Duodenal mucosa (tissue), 2 donors: ENCODE measurements around the gene ATG10.

Experiments used
- H3K27ac ChIP-seq: one replicate; pipeline ENCODE4 v1.7.0; 2013; ENCODE audit warnings: low read depth, low read length
- H3K27me3 ChIP-seq, 2 donors: one replicate each; pipeline ENCODE4 v1.7.0; 2013; ENCODE audit warnings: low read length in 2 of 2, control low read depth in 1 of 2; ENCODE audit not compliant: insufficient read depth in 2 of 2, control insufficient read depth in 1 of 2
- H3K36me3 ChIP-seq, 2 donors: one replicate each; pipeline ENCODE4 v1.7.0; 2013; ENCODE audit warnings: low read length in 2 of 2, control low read depth in 1 of 2; ENCODE audit not compliant: insufficient read depth in 2 of 2, control insufficient read depth in 1 of 2
- H3K4me1 ChIP-seq, 2 donors: one replicate each; pipeline ENCODE4 v1.7.0; 2013; ENCODE audit warnings: low read length in 2 of 2, control low read depth in 1 of 2; ENCODE audit not compliant: insufficient read depth in 2 of 2, control insufficient read depth in 1 of 2
- H3K4me3 ChIP-seq, 2 donors: one replicate each; pipeline ENCODE4 v1.7.0; 2013; ENCODE audit warnings: low read length in 2 of 2, low read depth in 1 of 2
- H3K9ac ChIP-seq, 2 donors: one replicate each; pipeline ENCODE4 v1.7.0; 2013; ENCODE audit warnings: low read length in 2 of 2, low read depth in 1 of 2
- H3K9me3 ChIP-seq, 2 donors: one replicate each; pipeline ENCODE4 v1.7.0; 2013; ENCODE audit warnings: low read length in 2 of 2, control low read depth in 1 of 2; ENCODE audit not compliant: control insufficient read depth in 1 of 2

ATG10 gene

GRCh38 chr5:82156874-82157273 is 185.1 kb downstream of the ATG10 start:
- H3K4me3 ChIP-seq = no peak overlapping the region
- no peaks in the 10 kb centered on the region for H3K9me3 ChIP-seq

DNA sequence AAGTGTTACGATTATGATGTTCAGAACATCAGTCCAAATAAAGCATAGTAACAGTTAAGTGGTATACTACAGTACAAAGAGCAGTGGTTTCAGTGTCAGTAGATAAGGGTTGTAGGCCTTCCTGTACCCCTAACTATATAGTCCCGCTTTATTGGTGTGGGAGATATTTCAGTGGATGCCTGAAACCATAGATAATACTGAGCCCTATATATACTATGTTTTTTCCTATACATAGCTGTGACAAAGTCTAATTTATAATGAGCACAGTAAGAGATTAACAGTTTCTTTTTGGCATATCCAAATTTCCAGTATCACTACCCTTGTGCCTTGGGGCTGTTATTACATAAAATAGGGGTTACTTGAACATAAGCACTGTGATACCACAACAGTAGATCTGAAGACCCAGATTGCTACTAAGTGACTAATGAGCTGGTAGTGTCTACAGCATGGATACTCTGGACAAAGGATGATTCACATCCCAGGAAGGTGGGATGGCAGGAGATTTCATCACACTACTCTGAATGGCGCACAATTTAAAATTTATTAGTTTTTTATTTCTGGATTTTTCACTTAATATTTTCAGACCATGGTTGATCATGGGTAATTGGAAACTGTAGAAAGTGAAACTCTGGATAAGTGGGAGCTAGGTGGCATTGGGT is 187.1 kb downstream of the ATG10 start:
- no peaks in the 10 kb centered on the region for H3K27me3 ChIP-seq
- H3K36me3 ChIP-seq = no peaks in the 10 kb centered on the region
- H3K4me1 ChIP-seq = no peaks in the 10 kb centered on the region
- no peak overlapping the region for H3K9ac ChIP-seq
- no peaks in the 10 kb centered on the region for H3K9me3 ChIP-seq
- no peak overlapping the region for H3K27ac ChIP-seq
- H3K4me3 ChIP-seq = no peak overlapping the region

More at GRCh38 chr5:82156874-82157273, 185.1 kb downstream of the ATG10 start:
- Histone ChIP-seq H3K4me1 (no peaks in the 10 kb centered on the region), H3K36me3 (no peaks in the 10 kb centered on the region), H3K27me3 (no peaks in the 10 kb centered on the region), H3K9ac (no peak overlapping the region), H3K27ac (no peak overlapping the region)

DNA sequence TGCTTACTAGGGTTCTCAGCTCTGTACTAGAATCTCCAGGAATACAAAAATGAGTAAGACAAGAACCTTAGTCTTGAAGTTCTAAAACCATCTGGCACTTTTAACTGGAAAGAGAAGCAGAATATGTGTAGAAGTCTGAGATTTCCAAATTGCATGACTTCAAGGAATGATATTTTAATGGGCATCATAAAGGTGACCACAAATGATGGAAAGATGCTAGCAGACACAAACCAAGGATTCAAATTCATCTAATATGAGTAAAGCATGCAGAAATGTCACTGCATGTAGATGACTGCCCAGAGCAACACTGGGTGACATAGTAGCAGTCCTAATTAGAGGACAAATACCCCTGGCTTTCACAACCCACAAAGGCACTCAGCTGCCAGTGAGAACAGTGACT is 189.1 kb downstream of the ATG10 start:
- no peak overlapping the region for H3K9ac ChIP-seq
- no peak overlapping the region for H3K4me3 ChIP-seq
- H3K9me3 ChIP-seq = no peaks in the 10 kb centered on the region
- no peaks in the 10 kb centered on the region for H3K27me3 ChIP-seq
- peaks cover 0 to 5% of the 10 kb centered on the region in 2 donors for H3K4me1 ChIP-seq
- no peaks in the 10 kb centered on the region for H3K36me3 ChIP-seq
- no peak overlapping the region for H3K27ac ChIP-seq

GRCh38 chr5:82162573-82162972 is 190.8 kb downstream of the ATG10 start:
- H3K36me3 ChIP-seq = no peaks in the 10 kb centered on the region
- no peak overlapping the region for H3K4me3 ChIP-seq
- no peaks in the 10 kb centered on the region for H3K27me3 ChIP-seq
- no peak overlapping the region for H3K9ac ChIP-seq
- H3K27ac ChIP-seq = no peak overlapping the region
- no peaks in the 10 kb centered on the region for H3K9me3 ChIP-seq
- peaks cover 0 to 5% of the 10 kb centered on the region in 2 donors for H3K4me1 ChIP-seq

GRCh38 chr5:82163452-82164175 is 191.8 kb downstream of the ATG10 start:
- Histone ChIP-seq H3K27ac (no peak overlapping the region), H3K4me1 (peaks cover 0 to 5% of the 10 kb centered on the region in 2 donors), H3K36me3 (no peaks in the 10 kb centered on the region), H3K27me3 (no peaks in the 10 kb centered on the region), H3K9me3 (no peaks in the 10 kb centered on the region), H3K9ac (no peak overlapping the region), H3K4me3 (no peak overlapping the region)

DNA sequence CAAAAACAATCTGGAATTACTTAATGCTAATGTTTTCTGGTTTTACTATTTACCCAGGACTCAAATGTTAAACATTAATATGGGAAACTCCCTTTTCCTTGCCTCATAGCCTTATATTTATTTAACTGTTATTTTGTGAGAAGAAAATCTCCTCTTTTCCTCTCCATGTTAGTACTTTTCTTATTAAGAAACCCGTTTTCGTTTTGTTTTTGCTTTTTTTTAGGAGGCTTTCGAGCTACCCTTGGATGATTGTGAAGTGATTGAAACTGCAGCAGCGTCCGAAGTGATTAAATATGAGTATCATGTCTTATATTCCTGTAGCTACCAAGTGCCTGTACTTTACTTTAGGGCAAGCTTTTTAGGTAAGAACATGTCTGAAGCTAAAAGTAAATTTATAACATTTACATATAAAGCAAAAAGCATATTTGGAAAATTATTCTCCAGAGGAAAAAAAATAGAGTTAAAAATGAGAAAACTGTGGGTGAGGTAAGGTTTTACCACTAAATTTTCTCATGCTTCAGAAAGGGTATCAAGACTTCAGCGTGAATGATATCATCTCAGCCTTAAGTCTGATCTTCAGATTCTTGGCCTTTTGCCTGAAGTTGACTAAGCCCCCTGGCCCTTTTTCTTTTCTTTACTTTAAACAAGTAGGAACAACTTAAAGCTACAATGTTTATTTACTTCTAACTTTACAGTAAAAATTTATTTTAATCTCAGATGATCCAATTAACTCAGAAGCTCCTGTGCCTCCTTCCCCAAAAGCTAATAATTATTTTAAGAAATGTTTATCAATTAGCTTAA is 192.6 kb downstream of the ATG10 start:
- no peak overlapping the region for H3K4me3 ChIP-seq
- no peak overlapping the region for H3K27ac ChIP-seq
- no peaks in the 10 kb centered on the region for H3K27me3 ChIP-seq
- no peaks in the 10 kb centered on the region for H3K9me3 ChIP-seq
- H3K36me3 ChIP-seq = no peaks in the 10 kb centered on the region
- H3K9ac ChIP-seq = no peak overlapping the region
- H3K4me1 ChIP-seq = peaks cover 0 to 5% of the 10 kb centered on the region in 2 donors

DNA sequence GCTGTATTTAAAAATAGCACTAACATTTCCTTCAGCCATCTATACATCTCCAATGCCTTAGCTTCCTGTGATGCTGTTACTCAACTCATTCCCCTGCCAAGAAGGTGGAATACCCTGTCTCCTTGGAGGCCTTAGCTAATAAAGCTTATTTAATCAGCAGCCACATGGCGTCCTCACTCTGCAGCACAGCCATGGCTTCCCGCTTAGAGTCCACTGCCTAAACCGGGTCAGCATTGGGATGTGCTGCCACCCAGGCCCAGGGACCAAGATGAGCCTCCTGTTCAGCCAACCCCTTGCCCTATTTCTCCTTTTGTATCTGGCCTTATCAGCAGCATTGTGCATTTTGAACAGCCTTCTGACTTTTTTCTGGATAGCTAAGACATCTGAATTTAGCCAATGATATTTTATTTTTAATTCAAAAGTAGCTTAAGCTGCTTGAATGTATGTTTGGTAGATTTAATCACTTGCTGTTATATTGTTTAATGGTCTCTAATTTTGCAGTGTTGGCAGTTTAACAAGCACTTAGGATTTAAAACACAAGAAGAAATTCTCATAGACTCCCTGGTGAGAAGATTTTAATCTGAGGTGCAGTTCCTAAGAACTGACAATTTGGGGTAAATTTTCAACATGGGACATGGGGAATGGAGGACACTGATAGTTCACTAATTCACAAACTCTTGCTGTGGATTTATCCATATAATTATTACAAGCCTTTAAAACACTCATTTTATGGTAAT is 193.3 kb downstream of the ATG10 start:
- Histone ChIP-seq H3K4me3 (no peak overlapping the region), H3K27me3 (no peaks in the 10 kb centered on the region), H3K9me3 (no peaks in the 10 kb centered on the region), H3K9ac (no peak overlapping the region), H3K27ac (no peak overlapping the region), H3K36me3 (no peaks in the 10 kb centered on the region), H3K4me1 (peaks cover 0 to 5% of the 10 kb centered on the region in 2 donors)

DNA sequence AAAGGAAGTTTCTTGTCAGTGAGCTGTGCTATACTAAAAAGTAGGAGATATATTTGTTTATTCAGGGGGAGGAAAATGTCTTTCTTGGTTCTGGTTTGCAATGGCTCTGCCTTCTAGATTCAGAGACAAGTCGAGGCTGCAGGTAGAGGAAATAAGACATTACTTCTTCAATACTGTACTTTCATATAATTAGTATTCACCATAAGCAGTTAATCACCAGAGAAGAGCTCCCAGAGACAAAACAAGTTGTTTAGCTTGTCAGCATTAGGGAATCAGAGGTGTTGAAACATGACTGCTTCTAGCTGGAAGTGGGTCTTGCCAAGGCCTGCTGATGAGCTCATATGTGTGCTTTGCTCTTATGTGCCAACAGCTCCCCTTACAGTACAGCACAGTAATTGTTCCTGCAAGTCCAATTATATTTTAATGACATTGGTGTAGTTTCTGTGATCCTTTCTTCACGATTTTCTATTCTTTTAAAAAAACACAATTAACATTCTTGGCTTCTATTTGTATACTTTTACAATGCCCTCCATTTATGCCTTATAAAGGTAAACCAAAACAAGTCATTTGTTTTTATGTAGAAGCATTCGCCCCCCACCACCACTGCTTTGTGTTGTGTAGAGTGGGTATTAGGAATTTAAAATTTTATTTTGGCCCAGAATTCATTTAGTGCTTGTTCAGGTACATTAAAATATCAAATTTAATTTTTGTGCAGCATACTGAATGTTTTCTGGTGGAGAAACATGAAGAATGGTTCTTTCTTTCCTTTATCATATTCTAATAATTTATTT is 194.1 kb downstream of the ATG10 start:
- no peak overlapping the region for H3K4me3 ChIP-seq
- no peak overlapping the region for H3K27ac ChIP-seq
- no peaks in the 10 kb centered on the region for H3K9me3 ChIP-seq
- H3K9ac ChIP-seq = no peak overlapping the region
- H3K36me3 ChIP-seq = no peaks in the 10 kb centered on the region
- H3K4me1 ChIP-seq = peaks cover 0 to 5% of the 10 kb centered on the region in 2 donors
- H3K27me3 ChIP-seq = no peaks in the 10 kb centered on the region

DNA sequence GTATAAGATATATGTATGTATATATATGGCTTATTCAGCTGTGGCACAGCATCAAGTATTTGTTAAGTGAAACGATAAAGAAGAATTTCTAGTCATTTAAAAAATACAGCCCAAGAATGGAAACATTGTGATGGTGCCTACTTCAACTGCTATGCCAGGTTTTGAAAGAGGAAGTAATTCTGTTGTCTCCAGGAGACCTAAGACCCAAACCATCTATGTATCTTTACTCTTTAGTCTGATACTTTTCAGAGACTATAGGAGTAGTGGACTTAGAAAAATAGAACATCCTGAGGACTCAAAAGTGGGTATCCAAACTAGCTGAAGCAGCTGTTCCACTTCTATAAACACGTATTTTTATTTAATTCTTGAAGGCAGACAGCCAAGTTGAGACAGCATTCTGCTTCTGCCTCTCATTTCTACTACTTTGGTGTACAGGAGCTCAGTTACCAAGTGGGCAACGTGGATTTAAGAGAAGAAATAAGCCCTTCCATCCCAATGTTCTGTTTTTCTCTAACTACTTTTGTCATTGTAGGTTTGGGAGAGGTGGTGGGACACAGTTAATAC is 195.6 kb downstream of the ATG10 start:
- H3K4me1 ChIP-seq = peaks cover 0 to 5% of the 10 kb centered on the region in 2 donors
- no peak overlapping the region for H3K9ac ChIP-seq
- no peak overlapping the region for H3K4me3 ChIP-seq
- H3K36me3 ChIP-seq = no peaks in the 10 kb centered on the region
- H3K9me3 ChIP-seq = no peaks in the 10 kb centered on the region
- no peak overlapping the region for H3K27ac ChIP-seq
- H3K27me3 ChIP-seq = no peaks in the 10 kb centered on the region
